Stimulated activated CD8-positive, alpha-beta memory T cell treated with anti-CD3 and anti-CD28 coated beads, Interleukin-12 subunit alpha, Interleukin-12 subunit beta, amount 100 ng/mL, for 4 hours (primary cell): ENCODE data around the gene NCAPD3.
"Not testable (repeated sequence)": the region's sequence is repeated elsewhere in the genome, so short reads cannot be mapped to it uniquely, and the experiment has no call there.

Source experiments
- DNase-seq: peaks from one replicate; pipeline ENCODE4 v3.0.0-alpha.2; 2020; ENCODE audit warnings: low read depth

The NCAPD3 gene

GRCh38 chr11:134132808-134133207 is 91.0 kb downstream of the NCAPD3 start:
- DNase-seq = no peak

- DNase-seq = no peak
Observed at GRCh38 chr11:134131628-134132244, 92.0 kb downstream of the NCAPD3 start.

DNA sequence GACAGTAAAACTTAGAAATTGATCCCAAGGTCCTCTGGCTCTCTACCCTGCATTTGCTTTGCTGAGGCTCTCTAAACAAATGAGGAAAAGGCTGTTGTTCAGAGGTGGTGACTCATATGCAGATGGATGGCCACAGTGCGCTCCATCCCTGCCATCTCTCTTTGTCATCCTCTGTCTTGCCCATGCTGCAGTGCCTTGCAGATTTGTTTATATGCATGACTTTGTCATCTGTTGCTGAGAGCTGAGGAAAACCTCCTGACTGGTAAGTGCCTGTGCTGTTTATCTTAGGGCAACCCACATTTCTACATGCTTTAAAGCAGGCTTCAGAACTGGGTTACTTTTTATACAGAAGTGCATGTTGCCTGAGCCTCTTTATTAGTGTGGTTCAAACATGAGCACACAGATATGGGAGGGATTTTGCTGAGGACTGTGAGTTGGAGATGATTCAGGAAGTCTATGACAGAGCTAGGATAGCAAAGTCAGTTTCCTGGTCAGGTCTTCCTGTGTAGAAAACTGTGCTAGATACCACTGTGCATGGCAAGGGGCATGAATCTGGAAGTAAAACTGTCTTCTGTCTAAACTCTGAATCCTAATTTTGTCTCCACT is 97.4 kb downstream of the NCAPD3 start:
- no peak for DNase-seq

DNA sequence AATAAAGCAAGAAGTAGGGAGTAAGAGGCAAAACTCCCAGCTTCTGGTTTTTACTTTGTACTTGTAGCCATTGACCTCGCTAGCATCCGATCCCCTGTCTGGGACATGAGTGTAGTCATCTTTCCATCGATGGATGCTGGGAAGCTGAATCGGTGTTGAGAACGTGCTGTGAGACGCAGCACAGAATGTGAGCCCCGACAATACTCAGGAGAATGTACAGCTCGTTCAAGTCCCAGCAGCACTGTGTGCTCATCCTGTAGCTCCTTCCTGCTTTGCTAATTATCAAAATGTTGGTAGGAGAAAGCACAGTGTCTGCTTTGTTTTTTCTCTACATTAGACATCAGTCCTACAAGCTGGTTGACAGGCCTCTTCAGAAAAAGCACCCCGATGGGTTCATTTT is 98.3 kb downstream of the NCAPD3 start:
- no peak for DNase-seq

DNA sequence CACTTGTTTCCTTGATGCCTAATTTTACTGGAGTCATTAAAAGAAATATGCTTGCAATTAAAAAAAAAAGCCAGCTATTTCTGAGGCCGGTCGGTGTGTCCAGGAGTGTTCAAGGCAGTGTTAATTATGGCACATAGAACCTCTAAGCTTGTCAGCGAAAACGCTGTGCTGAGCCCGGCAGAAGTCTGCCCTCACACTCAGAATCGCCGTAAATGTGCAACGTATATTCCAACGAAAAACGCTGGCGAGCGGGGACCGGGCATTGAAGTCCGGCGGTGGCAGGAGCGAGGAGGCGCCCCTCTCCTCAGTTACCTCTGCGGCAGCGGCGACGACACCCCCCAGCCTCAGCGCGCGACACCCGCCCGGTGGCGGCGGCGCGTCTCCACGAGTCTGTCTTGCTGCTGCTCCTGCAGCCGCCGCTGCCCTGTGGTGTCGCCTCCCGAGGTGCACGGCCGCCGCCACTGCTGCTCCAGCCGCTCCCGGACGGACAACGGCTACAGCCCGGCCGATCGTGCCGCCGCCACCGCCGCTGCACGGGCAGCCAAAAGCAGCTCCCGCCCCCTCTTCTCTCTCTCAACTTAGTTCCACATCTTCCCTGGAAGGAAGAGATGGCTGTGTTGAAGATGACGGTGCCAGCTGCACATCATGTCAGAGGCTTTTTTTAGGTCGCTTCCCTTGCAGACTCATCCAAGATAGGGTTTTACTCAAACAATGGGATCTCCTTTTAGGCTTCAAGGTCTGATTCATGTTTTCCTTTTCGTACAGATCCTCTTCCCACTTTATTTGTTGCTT is 98.9 kb downstream of the NCAPD3 start:
- DNase-seq = no peak

DNA sequence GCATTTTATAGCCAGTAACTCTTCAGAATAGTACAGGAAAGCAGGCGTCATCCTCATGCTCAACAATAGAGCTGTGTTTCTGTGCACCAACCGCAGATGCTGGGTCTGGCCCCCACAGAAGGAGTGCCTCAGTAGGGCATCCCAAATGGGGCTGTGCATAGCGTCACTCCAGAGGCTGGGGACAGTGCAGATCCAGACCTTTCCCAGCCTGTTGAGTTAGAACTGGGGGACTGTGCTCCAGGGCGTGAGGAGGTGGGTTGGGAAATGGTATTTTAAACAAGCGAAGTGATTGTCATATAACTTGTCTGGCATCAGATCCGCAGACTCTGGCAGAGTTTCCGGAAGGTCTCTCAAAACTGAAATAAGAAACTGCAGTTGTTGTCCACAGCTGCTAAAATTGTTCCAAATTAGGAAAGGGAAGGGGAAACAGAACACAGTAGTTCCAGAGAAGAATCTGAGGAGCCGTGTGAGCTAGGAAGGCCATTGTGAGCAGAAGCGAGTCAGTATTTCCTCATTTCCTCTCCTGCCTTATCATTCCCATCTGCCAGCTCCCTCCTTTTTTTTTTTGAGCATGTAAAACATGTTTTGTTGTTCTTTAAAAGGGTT is 102.7 kb downstream of the NCAPD3 start:
- no peak for DNase-seq

GRCh38 chr11:134120143-134120850 is 103.5 kb downstream of the NCAPD3 start:
- DNase-seq = no peak

GRCh38 chr11:134119094-134119493 is 104.7 kb downstream of the NCAPD3 start:
- DNase-seq = no peak

GRCh38 chr11:134118006-134118405 is 105.8 kb downstream of the NCAPD3 start:
- no peak for DNase-seq

DNA sequence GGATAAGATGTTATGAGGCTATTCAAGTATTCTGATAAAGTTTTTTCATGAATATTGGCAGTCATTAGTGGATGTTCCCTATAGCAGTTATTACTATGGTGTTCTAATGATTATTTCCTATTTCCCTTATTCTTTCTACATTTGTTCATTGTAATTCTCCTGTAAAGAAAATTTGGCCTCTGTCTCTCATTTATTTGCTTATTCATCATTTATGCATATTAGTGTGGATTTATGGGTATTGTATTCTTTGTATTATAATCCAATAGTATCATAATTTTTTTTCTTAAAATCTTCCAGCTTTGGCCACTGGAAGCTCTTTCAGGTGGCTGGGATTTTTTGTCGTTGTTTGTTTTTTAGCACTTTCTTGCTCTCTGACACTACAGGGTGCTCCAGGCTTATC is 107.6 kb downstream of the NCAPD3 start:
- DNase-seq = no peak

DNA sequence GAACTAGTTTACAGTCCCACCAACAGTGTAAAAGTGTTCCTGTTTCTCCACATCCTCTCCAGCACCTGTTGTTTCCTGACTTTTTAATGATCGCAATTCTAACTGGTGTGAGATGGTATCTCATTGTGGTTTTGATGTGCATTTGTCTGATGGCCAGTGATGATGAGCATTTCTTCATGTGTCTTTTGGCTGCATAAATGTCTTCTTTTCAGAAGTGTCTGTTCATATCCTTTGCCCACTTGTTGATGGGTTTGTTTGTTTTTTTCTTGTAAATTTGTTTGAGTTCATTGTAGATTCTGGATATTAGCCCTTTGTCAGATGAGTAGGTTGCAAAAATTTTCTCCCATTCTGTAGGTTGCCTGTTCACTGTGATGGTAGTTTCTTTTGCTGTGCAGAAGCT is 110.0 kb downstream of the NCAPD3 start:
- not testable (repeated sequence) for DNase-seq

DNA sequence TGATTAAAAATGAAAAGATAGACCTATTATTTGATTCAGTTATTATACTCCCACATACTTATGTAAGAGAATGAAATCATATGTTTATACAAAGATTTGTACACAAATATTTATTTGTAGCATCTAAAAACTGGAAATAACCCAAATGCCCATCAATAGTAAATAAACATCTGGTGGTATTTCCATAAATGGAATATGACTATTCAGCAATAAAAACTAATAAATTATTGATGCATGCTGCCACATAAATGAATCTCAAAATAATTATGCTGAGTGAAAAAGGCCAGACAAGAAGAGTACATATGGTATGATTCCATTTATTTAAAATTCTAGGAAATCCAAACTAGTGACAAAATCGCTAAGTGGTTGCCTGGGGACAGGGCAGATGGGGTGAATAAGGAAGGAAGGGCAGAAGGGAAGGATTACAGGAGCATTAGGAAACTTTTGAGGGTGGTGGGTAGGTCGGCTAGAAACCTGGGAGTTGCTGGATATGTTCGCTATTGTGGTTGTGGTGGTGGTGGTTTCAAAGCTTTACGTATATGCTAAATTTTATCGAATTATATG is 113.4 kb downstream of the NCAPD3 start:
- DNase-seq = no peak
